Epithelial cell of proximal tubule (primary cell): Measurements from ENCODE around the gene OR5D18. TPM values are rescaled to one million over a fixed set of nuclear protein-coding genes. Genes with fewer than 3 reads are reported as not detected.

Experiments
- DNase-seq: peaks from one replicate; pipeline ENCODE4 v3.0.0-alpha.2; 2011; ENCODE audit warnings: low read depth
- H3K4me3 ChIP-seq: 2 replicates; pipeline ENCODE4 v1.5.1; 2011; ENCODE audit warnings: low read depth, mild to moderate bottlenecking, low read length
- total RNA-seq: library from RNA; depleted of rRNA; stranded (reverse); fragments of >200 nt; gene quantifications from 2 replicates; pipeline ENCODE4 v1.2.3, GENCODE V29; 2015
- TF ChIP-seq, protein P1 (sequence below): conservative IDR thresholded peaks from 2 replicates; pipeline ENCODE4 v1.5.1; 2012; ENCODE audit warnings: low read depth, mild to moderate bottlenecking, low read length

OR5D18 gene
- total RNA-seq = not detected in 2 replicates

DNA sequence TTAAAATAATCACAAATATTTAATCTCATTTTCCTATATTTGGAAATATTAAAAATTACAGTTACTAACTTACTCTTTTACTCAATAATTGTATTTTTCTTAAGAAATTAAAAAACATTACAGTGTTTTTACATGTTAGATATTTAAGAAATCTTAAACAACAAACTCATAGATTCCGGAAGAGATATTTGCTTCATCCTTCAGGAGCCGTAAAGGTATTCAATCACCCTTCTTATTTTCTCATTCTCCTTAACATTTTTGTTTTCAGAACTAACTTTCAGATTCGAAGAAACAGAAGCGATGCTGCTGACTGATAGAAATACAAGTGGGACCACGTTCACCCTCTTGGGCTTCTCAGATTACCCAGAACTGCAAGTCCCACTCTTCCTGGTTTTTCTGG is at the start of gene OR5D18:
Gene OR5D18 (plus strand): TSS at position 301 of the 400 bp plus-strand sequence. CDS start 0 bp downstream, at position 301.
- no peak within 1 kb of the TSS for H3K4me3 ChIP-seq
- TF ChIP-seq, protein P1, sequence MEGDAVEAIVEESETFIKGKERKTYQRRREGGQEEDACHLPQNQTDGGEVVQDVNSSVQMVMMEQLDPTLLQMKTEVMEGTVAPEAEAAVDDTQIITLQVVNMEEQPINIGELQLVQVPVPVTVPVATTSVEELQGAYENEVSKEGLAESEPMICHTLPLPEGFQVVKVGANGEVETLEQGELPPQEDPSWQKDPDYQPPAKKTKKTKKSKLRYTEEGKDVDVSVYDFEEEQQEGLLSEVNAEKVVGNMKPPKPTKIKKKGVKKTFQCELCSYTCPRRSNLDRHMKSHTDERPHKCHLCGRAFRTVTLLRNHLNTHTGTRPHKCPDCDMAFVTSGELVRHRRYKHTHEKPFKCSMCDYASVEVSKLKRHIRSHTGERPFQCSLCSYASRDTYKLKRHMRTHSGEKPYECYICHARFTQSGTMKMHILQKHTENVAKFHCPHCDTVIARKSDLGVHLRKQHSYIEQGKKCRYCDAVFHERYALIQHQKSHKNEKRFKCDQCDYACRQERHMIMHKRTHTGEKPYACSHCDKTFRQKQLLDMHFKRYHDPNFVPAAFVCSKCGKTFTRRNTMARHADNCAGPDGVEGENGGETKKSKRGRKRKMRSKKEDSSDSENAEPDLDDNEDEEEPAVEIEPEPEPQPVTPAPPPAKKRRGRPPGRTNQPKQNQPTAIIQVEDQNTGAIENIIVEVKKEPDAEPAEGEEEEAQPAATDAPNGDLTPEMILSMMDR = no peak
- DNase-seq = no peak

DNA sequence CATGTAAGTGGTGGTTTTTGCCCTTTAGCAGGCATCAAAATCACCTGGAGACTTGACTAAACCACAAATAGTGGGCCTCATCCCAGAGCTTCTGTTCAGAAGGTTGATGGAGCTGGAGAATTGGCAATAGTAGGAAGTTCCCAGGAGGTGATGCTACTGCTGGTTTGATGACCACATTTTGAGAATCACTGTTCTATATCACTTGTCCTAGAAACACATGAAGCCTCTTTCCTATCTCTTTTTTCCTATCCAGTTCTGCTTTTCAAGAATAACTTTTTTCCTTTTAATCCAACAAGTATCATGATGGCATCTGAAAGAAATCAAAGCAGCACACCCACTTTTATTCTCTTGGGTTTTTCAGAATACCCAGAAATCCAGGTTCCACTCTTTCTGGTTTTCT is 46.3 kb upstream of the OR5D18 start, which contains the start of gene OR5D13:
Gene OR5D13 (plus strand): TSS at position 301 of the 400 bp plus-strand sequence. CDS start 0 bp downstream, at position 301.
- no peak within 1 kb of the TSS for H3K4me3 ChIP-seq
- DNase-seq = no peak
- TF ChIP-seq, protein P1 = no peak

DNA sequence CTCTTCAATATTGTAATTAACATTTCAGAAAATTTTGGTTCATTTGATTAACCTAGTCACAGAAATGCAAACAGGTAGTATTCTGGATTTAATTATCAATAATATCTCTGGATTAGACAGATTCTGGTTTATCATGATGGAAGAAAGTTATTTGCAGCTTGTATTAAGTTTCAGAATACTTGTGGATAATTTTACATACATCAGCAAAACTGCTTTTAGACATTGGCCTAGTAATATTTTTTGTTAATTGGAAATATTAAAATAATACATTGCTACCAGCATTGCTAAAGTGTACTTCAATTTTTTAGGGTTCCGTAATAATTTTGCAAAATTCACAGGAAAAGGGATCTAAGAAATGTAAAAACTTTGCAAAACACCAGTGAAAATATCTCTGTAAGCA is 27.8 kb upstream of the OR5D18 start:
- no peak for DNase-seq
- TF ChIP-seq, protein P1 = no peak
- H3K4me3 ChIP-seq = no peak overlapping the region

DNA sequence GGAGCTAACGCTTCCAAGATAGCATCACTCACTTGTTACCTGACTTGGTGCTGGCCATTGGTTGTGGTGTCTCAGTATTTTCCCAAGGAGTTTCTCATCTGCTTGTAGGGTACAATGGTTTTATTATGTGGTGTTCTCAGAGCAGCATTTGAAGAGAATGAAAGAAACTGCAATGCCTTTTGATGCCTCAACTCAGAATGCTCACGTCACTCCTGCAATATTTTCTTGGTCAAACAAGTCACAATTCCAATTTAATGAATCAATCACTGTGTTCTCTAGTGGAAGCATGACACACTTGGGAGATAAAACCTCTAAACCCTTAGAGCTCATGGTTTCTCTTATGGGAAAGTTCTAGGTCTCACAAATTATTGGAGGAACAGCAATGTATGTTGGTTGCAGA is 26.1 kb upstream of the OR5D18 start:
- TF ChIP-seq, protein P1 = no peak
- no peak overlapping the region for H3K4me3 ChIP-seq

DNA sequence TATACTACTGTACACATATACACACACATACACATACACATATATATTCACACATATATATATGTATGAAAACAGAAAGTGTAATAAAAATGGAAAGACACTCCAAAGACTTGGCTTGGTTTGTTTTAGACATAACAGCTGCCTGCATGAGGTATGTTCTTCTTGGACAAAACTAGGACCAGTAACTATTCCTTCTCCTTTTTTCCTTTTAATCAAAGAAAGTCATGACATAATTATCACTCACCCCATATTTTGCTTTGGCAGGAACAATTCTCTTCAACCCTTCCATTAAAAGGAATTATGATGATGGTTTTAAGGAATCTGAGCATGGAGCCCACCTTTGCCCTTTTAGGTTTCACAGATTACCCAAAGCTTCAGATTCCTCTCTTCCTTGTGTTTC is 24.2 kb upstream of the OR5D18 start, which contains the start of gene OR5D14:
Gene OR5D14 (plus strand): TSS at position 301 of the 400 bp plus-strand sequence. CDS start 0 bp downstream, at position 301.
- DNase-seq = no peak
- H3K4me3 ChIP-seq = no peak within 1 kb of the TSS
- TF ChIP-seq, protein P1 = no peak

More for the DNA sequence above, 26.1 kb upstream of the OR5D18 start:
- no peak for DNase-seq

DNA sequence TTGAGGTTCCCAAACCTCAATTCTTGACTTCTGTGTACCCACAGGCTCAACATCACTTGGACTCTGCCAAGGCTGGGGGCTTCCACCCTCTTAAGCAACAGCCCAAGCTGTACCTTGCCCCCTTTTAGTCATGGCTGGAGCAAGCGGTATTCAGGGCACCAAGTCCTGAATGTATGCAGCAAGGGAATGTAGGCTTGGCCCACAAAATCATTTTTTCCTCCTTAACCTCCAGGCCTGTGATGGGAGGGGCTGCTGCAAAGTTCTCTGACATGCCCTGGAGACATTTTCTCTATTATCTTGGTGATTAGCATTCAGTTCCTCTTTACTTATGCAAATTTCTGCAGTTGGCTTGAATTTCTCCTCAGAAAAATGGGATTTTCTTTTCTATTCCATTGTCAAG is 13.2 kb upstream of the OR5D18 start:
- TF ChIP-seq, protein P1 = no peak
- no peak overlapping the region for H3K4me3 ChIP-seq

DNA sequence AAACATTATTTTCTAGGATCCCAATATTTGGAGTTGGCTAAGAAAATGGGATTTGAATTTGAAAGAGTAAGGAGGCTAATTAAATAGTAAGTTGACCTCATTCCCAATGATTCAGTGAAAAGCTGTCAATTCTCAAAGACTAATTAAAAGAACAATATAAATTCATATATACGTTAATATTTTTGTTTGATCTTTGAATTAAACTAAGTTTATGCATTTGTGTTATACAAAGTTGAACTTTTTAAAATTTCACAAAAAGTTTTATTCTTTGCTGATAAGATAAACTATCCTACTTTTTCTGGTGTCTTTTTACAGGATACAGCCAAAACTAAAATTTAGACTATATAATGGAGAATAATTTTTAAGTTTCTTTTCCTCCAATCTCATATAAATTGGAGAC is 8.4 kb upstream of the OR5D18 start, which contains the start of gene OR5L1:
Gene OR5L1 (plus strand): TSS at position 301 of the 400 bp plus-strand sequence. CDS start 100 bp downstream, outside the sequence.
- DNase-seq = no peak
- H3K4me3 ChIP-seq = no peak within 1 kb of the TSS
- TF ChIP-seq, protein P1 = no peak

More for the DNA sequence above, 13.2 kb upstream of the OR5D18 start:
- no peak for DNase-seq
